ENCODE results near the gene BHMT2. TPM values are rescaled to one million over a fixed set of nuclear protein-coding genes. Genes with fewer than 3 reads are reported as not detected.

The BHMT2 gene
- polyA plus RNA-seq, 3 donors: 30.3 to 50.1 (median 46.5) TPM

DNA sequence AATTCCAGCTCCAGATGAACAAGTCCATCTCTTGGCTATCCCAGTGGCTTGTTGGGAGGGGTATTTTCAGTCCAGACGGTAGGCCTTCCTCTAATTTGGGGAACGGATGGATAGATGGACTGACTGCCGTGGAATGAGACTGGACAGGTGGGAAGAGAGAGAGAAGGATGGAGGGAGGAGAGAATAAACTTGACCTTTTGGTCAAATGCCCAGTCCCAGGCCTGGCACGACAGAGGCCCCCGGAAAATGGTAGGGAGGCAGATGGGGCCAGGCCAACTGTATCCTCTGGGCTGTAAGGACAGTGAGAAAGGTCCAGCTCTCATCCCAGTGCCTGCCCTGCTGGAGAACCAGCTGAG is 43.1 kb downstream of the BHMT2 start:
- no peak for DNase-seq (ENCODE audit: low read depth in 3 of 3, low spot score in 2 of 3)

DNA sequence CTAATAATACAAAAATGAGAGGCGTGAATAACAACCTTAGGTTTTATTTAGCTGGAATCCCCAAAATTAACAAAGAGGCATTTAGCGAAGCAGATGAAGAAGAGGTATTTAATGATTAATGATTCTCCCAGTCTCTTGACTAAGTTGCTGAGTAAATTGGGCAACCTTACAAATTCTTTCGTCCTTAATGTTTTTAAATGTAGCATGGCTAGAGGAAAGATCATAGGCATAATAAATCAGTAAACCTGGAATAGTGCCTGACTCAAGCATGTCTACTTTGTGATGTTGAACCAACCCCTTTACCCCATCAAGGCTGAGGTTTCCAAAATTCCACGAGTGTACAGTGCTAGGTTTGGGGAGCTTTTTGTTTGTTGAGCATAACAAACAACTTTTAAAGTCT is 49.9 kb downstream of the BHMT2 start:
- DNase-seq (ENCODE audit: low read depth in 3 of 3, low spot score in 2 of 3): no peak

DNA sequence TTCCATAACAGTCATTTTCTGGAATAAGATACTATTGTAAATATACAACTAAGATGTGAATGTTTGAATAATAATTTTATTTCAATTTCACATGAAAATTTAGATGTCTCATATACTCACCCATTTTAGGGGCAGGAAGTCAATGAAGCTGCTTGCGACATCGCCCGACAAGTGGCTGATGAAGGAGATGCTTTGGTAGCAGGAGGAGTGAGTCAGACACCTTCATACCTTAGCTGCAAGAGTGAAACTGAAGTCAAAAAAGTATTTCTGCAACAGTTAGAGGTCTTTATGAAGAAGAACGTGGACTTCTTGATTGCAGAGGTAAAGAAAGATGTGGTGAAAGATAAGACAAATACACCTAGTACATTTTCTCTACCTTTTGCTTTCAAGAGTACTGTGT is 50.7 kb downstream of the BHMT2 start:
- DNase-seq (ENCODE audit: low read depth in 3 of 3, low spot score in 2 of 3): no peak

DNA sequence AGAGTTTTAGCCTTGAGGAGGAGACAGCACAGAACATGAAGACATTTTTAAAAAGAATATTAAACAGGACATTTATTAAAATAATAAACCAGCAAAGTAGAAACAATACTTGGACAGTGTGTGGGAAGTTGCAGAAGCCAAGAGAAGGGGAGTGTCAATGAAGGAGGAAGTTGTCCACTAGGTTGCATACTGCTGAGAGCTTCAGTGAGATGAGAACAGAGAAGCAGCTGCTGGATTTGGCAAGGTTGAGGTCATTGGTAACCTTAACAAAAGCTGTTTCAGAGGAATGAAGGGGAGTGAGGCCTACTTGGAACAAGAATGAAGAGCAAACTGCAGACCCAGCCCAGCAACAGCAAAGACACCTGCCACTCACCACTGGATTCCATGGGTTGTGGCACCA is 53.4 kb downstream of the BHMT2 start:
- DNase-seq (ENCODE audit: low read depth in 3 of 3, low spot score in 2 of 3): no peak

DNA sequence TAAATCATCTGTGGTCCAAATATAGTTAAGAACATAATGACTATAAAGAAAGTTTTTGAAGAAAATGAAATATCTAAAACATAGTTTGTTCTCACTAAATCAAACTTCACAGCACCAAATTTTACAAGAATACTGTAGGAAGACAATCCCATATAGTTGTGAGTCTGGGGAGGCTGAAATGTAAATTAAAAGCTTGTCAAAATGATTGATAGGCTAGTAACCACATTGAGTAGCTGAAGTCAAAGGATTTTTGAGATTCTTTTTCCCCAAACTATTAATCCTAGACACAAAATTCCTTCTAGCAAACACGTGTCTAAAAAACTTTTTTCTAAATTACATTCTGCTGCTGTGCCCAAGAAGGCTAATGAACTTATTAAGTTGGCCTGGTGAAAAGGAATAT is 55.0 kb downstream of the BHMT2 start:
- no peak for DNase-seq (ENCODE audit: low read depth in 3 of 3, low spot score in 2 of 3)

DNA sequence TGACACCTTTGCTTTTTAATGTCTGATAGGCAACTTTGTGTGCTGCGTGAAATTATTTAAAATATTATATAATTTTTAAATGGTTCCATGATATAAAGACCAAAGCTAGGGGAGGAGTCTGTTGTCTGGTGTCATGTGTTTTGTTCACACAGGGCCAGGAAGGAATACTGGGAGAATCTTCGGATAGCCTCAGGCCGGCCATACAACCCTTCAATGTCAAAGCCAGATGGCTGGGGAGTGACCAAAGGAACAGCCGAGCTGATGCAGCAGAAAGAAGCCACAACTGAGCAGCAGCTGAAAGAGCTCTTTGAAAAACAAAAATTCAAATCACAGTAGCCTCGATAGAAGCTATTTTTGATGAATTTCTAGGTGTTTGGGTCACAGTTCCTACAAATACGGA is 61.2 kb downstream of the BHMT2 start:
- DNase-seq (ENCODE audit: low read depth in 3 of 3, low spot score in 2 of 3): no peak

DNA sequence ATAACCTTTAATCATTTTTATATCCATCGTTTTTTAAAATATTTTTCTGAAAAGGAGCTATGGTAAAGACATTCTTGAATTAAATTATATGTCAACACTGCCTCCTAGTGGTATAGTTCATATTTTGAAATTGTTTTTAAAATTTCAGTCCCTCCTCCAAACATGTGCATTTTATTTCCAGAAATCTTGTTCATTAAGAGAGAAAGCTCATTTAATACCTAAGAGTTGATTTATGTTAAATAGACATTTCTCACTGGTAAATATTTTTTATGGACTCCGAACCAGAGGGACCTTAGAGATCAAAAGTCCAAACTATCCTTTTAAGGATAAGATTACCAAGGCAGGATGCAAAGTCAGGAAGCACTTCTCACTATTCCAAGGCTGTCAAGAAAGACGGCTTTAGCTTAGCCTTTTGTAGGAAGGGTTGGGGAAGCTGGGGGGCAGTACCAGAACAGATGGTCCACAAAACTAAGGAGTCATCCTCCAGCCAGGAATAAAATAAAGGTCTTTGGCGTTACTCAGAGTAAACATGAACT is 63.6 kb downstream of the BHMT2 start:
- peak in 2 of 3 donors; percentile 24 to 62 for DNase-seq (ENCODE audit: low read depth in 3 of 3, low spot score in 2 of 3)

DNA sequence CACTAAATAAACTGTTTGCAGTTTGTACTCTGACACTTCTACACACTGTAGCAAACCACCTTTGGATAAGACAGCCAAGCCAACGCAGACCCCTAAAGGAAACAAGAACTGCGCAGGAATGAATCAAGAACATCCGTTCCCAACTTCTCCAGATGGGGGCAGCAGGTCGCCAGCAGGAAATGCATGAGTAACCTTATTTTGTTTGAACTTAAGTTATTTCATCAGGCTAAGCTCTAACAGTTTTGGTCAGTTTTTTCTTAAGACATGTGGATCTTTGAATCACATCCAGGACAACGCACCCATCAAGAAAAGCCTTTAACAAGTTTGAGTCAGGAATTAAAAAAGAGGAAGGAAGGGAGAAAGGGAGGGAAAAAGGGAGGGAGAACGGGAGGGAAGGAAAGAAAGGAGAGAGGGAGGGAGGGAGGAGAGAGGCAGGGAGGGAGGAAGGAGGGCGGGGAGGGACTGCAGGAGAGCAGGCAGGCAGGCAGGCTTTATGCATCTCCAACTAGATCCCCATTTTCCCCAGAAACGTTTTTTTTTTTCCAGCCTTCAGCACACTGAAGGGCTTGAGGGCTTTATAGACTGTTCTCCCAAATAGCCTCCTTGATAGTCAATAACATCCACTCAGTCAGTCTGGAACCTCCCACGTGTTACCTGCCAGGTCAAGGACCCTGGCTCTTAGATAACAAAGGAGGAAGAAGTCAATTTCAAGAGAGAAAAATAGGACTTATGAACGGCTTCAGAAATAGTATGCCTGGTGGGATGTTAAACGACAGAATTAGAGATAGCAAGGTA is 64.3 kb downstream of the BHMT2 start:
- DNase-seq (ENCODE audit: low read depth in 3 of 3, low spot score in 2 of 3): peak; percentile 68 to 82 (median 75)

DNA sequence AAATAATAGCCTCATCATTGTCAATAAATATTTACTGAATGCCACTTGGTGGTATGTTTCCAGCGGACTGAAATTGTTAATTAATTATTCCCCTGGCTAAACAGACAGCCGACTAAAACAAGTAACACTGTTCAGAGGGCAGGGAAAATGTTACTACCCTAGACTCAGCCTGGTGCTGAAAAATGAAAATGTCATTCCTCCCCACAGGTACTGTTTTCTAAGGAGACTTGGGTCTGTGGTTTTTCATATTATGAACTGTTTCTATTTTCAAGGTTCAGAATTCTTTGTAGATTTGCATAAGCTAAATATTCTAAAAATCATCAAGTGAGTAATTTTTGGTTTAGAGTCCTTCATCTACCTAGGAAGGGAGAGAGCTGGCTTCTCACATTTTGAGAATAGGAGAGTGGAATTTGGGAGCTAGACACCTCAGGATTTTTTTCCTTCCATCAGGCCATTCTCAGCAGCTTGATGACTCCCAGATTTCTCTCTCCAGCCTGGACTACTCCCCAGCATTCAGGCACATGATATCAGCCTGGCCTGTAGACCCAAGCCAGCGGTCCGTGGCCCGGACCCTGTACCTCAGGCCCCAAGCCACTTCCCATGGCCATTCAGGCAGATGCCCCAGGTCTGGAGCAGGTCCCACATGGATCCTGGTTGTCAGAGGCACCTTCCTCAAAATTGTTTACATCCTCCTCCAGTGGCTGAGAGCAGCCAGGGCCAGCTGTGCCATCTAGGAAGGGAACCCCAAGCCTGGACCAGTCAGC is 66.4 kb downstream of the BHMT2 start:
- DNase-seq (ENCODE audit: low read depth in 3 of 3, low spot score in 2 of 3): no peak

DNA sequence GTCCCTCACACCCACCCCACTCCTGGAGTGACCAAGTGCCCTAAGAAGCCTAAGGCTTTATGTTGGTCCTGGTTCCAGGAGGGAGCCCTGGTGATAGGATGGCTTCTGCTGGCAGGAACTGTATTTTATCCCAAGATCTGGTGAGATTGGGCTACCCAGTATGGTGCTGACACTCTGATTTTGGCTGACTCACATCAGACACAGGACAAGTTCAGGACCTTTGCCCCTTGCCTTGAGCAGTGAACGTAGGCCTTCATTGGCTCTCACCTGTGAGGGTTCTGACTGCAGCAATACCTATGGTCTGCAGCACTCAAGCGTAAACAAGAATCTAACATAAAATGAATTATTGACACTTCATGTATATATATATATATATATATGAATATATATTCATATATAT is 67.1 kb downstream of the BHMT2 start:
- DNase-seq (ENCODE audit: low read depth in 3 of 3, low spot score in 2 of 3): no peak

Other genes starting within 250 kb of the BHMT2 start
- gene ARSB, start 84.5 kb upstream of the BHMT2 start, polyA plus RNA-seq (ENCODE audit: insufficient read length in 3 of 3): 10 to 100 TPM; 18.2 to 22.1 (median 21.4) TPM
- gene DMGDH, start 93 bp upstream of the BHMT2 start, polyA plus RNA-seq (ENCODE audit: insufficient read length in 3 of 3): 10 to 100 TPM; 18.0 to 28.4 (median 24.9) TPM
- 100 to 1,000 TPM; 267 to 445 (median 385) TPM for gene BHMT, start 42.0 kb downstream of the BHMT2 start, polyA plus RNA-seq (ENCODE audit: insufficient read length in 3 of 3)
- gene JMY, start 166.4 kb downstream of the BHMT2 start, polyA plus RNA-seq (ENCODE audit: insufficient read length in 3 of 3): 10 to 100 TPM; 25.4 to 30.7 (median 27.5) TPM

All from right renal cortex interstitium (tissue), 3 donors.